ENCODE measurements around the gene TASP1. TPM values are rescaled to one million over a fixed set of nuclear protein-coding genes. Genes with fewer than 3 reads are reported as not detected.
"Not testable (repeated sequence)": the region's sequence is repeated elsewhere in the genome, so short reads cannot be mapped to it uniquely, and the experiment has no call there.

The TASP1 gene
- total RNA-seq, 1 experiment from 2014 or later = 6.3 TPM

DNA sequence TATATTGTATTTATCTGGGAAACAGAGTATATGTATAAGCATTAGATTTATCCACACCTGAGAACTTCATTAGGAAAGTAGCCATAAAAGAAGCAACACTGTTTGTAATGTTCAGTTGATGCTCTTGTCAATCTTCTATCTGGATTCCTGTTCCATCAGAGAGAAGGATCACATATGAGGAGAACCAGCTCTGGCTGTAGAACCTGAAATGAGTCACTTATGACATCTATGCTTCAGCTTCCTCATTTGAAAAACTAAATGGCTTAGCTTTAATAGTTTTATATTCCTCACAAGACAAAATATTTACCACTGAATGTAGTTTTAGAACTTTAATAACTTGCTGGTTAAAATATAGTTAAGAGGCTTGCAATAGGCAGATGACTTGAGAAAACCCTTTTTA, 144.7 kb downstream of the TASP1 start:
- peak; percentile 7 for DNase-seq (ENCODE audit: low read depth)

DNA sequence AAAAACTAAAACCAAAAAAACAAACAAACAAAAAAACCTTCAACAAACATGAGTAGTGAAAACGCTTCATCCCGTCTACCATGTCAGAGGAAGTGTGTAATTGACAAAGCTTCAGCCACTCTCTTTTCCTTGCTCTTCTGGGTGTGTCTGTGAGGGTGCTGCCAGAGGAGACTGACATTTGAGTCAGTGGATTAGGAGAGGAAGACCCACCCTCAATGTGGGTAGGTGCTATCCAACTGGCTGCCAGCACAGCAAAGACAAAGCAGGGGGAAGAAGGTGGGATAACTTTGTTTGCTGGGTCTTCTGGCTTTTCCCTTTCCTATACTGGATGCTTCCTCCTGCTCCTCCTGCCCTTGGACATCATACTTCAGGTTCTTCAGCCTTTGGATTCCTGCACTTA, 145.6 kb downstream of the TASP1 start:
- no peak for DNase-seq (ENCODE audit: low read depth)

DNA sequence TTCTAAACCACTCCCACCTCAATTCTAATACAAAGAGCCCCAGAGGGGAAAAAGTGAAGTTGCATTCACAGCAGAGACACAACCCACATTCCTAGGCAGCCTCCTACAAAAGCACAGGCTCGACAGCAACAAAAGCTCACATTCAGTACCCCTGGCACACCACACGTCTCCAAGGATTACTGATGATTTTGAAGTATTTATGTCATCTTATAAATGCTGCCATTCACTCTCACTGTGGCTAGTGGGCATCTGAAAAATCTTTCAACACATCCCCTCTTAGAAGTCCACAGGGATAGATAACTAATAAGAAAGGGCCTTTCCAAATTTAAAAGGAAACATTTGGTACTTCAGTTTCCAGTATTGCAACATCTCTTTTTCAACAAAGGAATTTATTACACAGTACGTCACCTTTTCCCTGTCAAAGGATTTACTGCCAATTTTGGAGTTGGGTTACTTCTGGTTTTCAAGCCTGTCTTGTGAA, 146.7 kb downstream of the TASP1 start:
- DNase-seq (ENCODE audit: low read depth) = peak; percentile 59

DNA sequence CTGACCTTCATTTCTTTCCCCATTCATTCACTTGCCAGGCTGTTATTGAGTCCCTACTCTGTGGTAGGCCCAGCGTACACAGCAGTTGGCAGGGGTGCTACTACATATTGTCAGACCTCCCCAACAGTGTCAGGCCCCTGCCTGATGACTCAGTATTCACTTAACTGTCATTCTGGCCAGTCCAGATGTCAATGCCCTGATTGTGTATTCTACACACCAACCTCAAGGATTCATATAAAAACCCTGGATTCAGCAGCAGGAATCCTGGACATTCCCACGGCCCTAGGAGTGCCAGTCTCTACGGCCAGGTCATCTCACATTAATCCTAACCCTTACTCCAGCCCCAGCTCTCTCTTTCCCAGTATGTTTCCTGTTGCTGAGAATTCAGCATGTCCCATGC, 151.5 kb downstream of the TASP1 start:
- peak; percentile 13 for DNase-seq (ENCODE audit: low read depth)

DNA sequence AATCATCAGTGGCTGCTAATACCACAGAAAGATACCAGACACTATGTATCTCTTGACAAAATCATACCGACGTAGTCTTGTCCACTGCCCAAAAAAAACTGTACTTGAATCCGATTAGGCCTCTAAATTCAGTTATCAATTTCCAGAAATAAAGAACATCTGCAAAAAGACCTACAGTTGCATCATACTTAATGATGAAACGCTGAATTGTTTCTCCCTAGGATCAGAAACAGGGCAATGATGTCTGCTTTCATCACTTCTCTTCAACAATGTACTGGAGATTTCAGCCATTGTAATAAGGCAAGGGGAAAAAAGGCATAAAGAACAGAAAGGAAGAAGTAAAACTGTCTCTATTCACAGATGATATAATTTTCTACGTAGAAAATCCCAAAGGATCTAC, 152.0 kb downstream of the TASP1 start:
- no peak for DNase-seq (ENCODE audit: low read depth)

- no peak for DNase-seq (ENCODE audit: low read depth)
Observed at GRCh38 chr20:13485576-13485975, 153.2 kb downstream of the TASP1 start.

DNA sequence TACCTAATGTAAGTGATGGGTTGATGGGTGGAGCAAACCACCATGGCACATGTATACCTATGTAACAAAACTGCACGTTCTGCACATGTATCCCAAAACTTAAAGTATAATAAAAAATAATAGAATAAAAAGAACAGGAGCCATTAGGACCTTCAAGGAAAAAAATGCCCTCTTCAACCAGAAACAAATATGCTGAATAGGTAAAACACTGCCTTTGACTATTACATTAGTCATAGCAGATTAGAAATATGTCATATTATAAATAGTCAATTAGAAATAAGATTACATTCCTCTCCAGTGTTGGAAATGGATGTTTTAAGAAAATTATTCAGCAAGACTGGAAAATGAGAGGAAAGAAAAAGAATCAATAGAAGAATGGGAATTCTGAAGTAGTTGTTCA, 153.7 kb downstream of the TASP1 start:
- DNase-seq (ENCODE audit: low read depth) = not testable (repeated sequence)

DNA sequence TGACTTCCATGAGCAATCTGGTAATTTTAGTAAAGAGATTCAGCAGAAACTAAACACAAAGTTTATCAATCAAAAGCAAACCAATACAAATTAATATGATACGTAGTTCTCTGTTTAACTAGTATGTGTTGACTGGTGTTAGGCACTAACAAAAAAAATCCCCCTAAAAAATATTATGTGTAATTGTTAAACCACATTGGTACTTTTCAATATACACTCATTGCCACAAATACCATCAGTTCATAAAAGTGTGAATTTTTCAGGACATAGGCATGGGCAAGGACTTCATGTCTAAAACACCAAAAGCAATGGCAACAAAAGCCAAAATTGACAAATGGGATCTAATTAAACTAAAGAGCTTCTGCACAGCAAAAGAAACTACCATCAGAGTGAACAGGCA, 155.3 kb downstream of the TASP1 start:
- DNase-seq (ENCODE audit: low read depth) = not testable (repeated sequence)

- no peak for DNase-seq (ENCODE audit: low read depth)
Observed at GRCh38 chr20:13478366-13478765, 160.4 kb downstream of the TASP1 start.

DNA sequence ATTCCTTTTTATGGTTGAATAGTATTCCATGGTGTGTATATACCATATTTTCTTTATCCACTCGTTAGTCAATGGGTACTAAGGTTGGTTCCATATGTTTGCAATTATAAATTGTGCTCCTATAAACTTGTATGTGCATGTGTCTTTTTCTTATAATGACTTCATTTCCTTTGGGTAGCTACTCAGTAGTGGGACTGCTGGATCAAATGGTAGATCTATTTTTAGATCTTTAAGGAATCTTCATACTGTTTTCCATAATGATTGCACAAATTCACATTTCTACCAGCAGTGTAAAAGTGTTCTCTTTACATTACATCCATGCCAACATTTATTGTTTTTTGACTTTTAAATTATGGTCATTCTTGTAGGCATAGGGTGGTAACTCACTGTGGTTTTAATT, 164.3 kb downstream of the TASP1 start:
- DNase-seq (ENCODE audit: low read depth) = no peak

DNA sequence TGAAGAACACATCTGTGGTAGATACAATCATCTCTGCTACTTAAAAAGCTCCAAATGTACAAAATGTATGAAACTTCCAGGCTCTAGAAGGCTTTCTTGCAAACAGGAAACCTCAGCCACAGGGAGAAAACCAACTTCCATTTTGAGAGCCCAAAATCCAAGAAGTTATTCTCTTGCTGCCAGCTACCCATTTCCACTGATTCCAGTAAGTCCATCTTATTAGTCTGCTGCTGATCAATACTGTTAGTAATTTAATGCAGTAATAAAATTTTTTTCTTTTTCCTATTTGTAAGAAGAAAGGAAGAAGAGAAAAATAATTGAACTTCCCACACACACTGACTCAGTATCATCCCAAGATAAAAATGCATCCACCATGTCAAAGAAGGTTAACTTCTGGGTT, 169.5 kb downstream of the TASP1 start:
- no peak for DNase-seq (ENCODE audit: low read depth)

GRCh38 chr20:13468166-13468565, 170.6 kb downstream of the TASP1 start:
- no peak for DNase-seq (ENCODE audit: low read depth)

GRCh38 chr20:13464702-13465101, 174.0 kb downstream of the TASP1 start:
- peak; percentile 61 for DNase-seq (ENCODE audit: low read depth)

DNA sequence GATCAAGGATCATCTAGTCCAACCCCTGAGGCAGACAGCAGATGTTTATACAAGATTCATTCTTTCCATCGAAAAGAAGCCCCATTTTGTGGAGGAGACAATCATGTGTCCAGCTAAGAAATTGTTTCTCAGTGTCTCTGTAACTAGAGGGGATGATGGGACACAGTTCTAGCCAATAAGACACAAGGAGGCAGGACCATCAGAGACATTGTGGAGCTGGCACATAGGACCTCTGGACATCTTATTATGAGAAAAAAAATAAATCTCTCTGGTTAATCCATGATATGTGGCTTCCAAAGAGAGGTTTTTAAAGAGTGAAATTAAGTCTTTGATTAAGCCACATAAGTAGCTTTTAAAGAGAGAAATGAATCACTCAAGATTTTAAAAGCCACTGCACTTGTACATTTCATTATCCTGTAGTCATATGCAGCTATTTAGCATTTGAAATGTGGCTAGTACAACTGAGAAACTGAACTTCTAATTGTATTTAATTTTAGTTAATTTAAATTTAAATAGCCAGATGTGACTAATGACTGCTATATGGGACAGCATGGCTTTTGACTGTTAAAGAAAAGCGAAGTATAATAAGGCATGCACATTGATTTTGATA, 176.8 kb downstream of the TASP1 start:
- DNase-seq (ENCODE audit: low read depth) = no peak

DNA sequence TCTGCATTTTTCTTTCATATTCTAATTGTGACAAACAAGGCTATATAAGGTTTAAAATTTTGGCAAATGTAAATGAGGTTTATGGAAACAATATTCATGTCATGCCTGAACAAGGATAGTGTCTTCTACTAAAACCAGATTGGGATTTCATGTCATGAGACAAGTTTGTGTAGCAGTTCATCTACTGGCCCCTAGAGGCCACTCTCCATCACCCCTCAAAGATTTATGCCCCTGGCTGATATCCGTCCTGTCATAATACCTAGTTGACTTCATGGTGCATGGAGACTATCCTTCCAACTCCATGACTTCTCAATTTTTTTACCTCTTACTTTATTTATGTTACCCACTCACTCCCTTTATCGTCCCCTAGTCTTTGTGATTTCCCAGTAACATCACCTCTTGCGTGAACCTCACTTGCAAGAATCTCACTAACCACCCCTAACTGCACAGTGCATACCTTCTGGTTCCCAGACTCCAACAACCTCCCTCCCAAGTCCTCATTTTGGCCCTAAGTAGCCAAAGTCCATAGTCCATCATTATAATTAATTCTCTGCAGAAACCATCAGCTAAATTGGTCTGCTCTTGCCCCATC, 179.8 kb downstream of the TASP1 start:
- DNase-seq (ENCODE audit: low read depth) = peak; percentile 59

GRCh38 chr20:13457487-13457886, 181.2 kb downstream of the TASP1 start:
- no peak for DNase-seq (ENCODE audit: low read depth)

DNA sequence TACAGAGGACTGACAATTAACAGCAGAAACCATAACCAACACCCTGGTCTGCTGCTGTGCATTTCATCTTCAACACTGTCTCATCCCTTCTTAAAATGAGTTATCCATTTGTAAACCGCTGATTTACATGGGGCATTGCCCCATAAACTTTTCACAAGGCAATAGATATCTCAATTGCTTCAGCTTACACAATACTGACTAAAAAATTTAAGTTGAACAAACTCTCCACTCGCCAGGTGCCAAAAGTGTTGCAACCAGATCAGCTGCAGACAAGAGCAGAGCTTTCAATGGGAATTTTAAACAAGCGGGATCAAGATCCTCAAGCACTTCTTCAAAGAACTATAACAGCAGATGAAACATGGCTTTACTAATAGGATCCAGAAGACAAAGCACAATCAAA, 183.0 kb downstream of the TASP1 start:
- no peak for DNase-seq (ENCODE audit: low read depth)

DNA sequence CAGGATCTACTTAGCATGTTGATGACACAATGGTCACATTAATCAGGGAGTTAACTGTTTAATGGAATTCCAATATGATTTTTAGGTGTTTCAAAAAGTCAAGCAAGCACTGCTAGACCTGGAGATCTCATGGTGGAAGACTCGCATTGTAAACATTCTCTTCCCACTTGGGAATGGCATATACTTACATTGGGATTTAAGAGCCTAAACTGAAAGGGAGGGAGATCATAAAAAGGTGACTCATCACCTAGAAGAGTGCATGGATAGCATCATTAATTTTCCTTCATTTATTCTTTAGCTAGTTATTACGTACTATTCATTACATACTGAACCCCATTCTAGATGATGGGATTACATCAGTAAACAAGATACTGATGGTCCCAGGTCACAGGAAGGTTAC, 185.4 kb downstream of the TASP1 start:
- no peak for DNase-seq (ENCODE audit: low read depth)

- DNase-seq (ENCODE audit: low read depth) = no peak
Observed at GRCh38 chr20:13452470-13453124, 186.1 kb downstream of the TASP1 start.

DNA sequence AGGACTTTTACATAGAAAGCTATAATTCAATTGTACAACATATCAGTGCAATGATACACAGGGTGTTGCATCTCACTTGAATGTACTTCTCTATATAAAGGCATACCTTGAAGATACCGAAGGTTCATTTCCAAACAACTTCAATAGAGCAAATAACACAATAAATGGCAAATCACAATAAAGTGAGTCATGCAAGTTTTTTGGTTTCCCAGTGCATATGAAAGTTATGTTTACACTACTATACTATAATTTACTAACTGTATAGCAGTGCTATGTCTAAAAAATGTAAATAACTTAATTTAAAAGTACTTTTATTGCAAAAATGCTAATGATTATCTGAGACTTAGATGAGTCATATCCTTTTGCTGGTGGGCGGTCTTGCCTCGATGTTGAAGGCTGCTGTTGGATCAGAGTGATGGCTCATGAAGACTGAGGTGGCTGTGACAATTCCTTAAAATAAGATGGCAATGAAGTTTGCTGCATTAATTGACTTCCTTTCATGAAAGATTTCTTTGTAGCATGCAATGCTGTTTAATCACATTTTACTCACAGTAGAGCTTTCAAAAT, 188.8 kb downstream of the TASP1 start:
- DNase-seq (ENCODE audit: low read depth) = peak; percentile 21

DNA sequence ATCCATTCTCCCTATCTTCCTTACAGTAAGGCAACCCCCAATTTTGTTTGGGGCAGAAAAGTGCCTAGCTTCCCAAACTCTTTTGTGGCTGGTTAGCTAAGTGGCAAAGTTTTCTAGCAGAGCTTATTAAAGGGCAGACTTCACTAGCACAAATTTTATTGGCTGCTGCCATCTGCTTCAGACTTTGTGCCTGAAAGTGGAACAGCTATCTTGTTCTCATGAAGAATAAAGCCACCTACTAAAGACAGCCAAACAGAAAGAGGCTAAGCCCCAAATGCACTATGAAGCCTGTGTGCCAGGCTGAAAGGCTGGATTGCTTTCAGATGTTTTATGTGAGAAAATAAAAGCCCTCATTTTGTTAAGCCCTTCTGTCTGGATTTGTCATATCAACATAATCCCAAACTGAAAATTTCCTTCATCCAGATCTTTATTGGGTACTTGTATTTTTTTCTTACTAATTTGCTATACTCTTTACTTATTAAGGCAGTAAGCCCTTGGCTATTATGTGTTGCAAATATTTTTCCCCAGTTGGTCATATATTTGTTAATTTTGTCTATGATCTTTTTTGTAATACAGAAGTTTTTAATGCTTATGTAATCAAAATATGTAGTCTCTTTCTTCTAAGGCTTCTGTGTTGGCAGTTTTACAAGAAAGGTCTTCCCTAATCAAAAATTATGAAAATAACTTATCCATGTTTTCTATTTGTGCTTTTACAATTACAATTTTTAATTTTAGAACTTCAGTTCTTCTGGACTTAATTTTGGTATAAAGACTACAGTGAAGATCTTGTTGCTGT, 191.1 kb downstream of the TASP1 start:
- no peak for DNase-seq (ENCODE audit: low read depth)

DNA sequence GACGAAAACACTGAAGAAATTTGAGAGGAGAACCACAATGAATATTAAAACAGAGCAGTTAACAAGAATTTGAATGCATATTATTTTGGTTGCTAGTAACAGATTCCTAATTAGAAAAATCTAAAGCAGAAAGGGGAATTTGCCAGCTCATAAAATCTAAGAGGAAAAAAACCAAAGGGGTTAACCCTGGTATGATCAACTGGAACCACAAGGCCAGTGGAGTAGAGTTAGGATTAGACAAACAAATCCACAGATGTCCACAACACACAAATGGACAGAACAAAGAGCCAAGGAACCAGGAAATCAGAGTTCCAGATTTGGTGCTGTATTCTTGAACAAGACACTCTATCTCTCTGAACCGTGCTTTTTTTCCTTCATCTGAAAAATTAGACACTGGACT, 195.0 kb downstream of the TASP1 start:
- DNase-seq (ENCODE audit: low read depth) = no peak
